SU-DHL-6 (cell line): ENCODE results near the gene SLC39A3.

ENCODE experiments used
- CTCF ChIP-seq: fragments of 200-600 bp; sonication (generic); IDR thresholded peaks from one replicate; pipeline ENCODE4 v1.5.1; 2017; ENCODE audit warnings: antibody characterized with exemption, mild to moderate bottlenecking, low read length, moderate library complexity; ENCODE audit not compliant: insufficient read depth, poor library complexity, severe bottlenecking
- EZH2phosphoT487 ChIP-seq: fragments of 200-600 bp; sonication (generic), shearing (Covaris generic); conservative IDR thresholded peaks from 2 replicates; pipeline ENCODE4 v1.6.1; 2018; ENCODE audit warnings: mild to moderate bottlenecking, antibody characterized with exemption, low read length, moderate library complexity, mixed read lengths

- no peak for TF ChIP-seq CTCF
- TF ChIP-seq EZH2phosphoT487, result no peak
These were observed 46.2 kb downstream of the SLC39A3 start for GRCh38 chr19:2693492-2694160.
